Stimulated activated CD4-positive, alpha-beta T cell treated with anti-CD3 and anti-CD28 coated beads, Interleukin-2, amount 100 ng/mL, for 4 hours (primary cell): ENCODE results near the gene RHOH.

Source experiments
- DNase-seq: peaks from one replicate; pipeline ENCODE4 v3.0.0-alpha.2; 2020; ENCODE audit warnings: low read depth

RHOH gene

DNA sequence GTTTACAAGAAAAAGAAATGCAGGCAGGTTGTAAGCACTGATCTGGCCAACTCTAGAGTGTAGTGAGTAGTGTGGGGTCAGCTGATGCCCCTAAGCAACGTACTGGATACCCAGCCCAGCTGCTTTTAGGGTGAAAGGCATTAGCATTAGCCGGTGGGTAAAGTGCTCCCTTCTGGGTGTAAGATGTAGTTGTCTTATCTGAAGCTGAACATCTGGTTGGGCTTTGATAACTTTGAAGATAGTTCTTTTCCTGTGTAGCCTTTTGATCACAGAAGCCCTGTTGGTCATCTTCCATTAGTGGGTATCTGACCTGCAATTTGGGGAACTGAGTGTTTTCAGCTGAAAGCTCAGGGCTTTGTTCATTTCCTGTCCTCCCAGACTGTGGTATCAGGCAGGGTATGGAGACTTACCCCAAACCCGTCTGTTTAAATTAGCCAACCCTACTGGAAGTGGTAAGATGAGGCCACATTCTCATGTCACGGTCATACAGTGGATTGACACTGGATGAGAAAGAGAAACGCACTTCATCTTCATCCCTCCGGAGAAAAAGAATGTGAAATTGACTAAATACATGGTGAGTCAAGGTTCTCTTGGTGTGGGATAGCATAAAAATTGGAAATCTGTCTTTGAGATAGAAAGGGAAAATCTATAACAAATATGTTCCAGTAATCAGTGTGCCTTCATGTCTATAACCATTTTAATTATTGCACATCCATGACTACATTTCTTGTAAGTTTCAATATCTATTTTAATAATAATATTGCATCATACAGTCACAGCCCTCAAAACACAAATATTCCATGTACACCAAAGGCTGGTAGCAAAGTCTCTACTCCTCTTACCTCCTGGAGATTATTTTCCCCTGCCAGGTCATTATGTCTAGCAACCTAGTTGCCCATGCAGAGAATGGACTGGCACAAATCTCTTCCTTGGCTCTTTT, 8.7 kb downstream of the RHOH start:
- no peak for DNase-seq

- DNase-seq, result no peak
These were observed 9.6 kb downstream of the RHOH start for GRCh38 chr4:40206426-40206825.

DNA sequence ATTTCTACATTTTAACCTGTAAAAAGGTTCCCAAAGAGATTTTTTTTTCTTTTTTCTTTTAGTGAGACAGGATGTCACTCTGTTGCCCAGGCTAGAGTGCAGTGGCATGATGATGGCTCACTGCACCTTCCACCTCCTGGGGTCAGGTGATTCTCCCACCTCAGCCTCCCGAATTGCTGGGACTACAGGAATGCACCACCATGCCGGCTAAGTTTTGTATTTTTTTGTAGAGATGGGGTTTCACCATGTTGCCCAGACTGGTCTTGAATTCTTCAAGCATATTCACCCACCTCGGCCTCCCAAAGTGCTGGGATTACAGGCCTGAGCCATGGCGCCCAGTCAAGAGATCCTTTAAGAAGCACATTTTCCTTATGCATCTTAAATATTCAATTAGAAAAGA, 12.6 kb downstream of the RHOH start:
- DNase-seq, result no peak

DNA sequence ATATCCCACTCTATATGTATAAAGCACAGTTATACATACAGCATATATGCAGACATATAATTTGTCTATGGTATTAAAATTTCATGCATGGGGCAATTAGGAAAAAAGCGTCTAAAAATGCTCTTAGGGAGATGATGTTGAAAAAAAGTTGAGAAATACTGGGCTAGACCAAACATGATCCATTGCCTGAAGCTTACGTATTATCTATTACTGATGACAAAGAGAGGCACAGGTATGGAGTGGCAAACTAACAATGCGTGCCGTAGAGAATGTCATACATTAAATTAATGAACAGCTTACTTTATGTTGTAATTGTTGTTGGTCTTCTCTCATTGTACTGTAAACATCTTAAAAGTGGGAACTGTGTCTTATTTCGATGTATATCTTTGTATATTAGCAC, 13.9 kb downstream of the RHOH start:
- no peak for DNase-seq

DNA sequence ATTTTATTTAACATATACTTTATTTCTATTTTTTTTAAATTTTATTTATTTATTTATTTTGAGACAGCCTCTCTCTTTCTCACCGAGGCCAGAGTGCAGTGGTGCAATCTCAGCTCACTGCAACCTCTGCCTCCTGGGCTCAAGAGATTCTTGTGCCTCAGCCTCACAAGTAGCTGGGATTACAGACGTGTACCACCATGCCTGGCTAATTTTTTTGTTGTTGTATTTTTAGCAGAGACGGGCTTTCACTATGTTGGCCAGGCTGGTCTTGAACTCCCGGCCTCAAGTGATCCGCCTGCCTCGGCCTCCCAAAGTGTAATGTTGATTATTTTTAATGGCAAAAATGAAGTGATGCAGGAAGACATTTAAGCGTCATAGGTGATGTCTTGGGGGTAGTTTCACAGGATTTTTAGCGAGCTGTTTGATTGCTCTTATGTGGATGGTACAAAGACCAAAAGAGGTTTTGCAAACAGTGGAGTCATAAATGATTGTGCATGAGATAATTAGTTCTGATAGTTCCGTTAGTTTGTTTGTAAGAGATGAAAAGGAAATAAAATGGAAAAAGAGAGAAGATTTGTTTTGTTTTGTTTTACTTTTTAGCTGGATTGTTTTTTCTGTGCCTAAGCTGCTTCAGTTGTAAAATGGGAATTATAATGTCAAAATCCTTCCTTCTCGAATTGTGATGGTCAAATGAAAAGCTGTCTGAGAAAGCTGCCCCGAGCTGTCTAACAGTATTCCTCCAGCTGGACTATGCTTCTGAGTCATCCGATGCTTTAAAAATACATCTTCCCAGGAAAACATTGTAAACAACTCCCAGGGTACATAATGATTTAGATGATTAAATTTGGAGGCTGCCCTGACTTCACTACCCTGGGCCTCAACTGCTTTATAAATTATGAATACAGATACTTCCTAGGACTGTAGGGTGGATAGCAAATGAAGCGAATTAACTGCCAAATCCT, 14.7 kb downstream of the RHOH start:
- DNase-seq, result no peak

GRCh38 chr4:40212674-40213527, 16.1 kb downstream of the RHOH start:
- DNase-seq, result no peak

DNA sequence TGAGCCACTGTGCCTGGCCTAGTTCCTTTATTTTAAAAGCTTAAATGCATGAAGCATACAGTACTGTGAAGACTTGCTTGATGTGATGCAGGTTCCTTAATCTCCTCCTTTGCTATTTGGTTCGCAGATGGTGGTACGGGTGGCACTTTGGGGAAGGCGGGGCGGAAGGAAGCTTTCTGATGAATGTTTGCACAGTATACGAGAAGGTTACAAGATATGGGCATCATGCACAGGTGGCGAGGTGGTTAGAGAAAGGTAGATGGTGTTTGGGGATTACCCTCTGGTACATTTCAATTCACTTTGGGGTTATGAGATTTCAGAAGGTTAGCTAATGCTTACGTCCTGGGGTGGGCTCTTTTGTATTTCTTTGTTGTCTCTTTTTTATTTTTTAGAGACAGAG, 17.2 kb downstream of the RHOH start:
- no peak for DNase-seq

DNA sequence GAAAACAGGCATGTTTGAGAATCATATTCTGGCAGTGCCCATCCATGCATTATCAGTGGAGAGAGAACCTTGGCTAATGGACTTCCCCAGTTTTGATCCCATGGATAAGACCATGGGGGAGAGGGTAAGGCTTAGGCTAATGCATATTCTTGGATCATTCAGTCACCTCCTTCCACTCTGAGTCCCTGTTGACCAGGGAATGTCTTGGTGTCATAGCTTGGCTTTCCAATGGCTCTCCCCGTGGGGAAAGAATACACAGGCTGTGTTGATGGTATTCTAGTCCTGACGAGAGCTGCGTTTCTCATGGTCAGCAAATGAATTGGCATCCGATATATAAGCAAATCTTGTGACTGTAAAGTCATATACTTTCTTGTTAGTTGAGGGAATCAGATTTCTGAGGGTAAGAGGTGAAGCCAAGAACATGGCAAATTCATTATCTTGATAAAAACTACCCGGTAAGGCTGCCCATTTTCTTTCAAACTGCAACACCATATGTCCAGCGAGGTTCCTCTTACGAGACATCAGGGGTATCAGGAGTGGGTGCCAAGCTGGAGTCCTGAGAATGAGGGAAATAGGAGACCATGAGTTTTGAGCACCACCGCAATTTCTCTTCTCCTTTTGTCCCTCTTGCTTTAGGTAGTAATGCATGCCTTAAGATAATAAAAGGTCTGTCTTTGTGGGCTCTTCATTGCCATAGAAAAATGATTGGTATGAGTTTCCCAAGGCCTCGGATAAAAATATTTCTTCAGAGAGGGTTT, 18.0 kb downstream of the RHOH start:
- no peak for DNase-seq

GRCh38 chr4:40216622-40217366, 20.0 kb downstream of the RHOH start:
- no peak for DNase-seq

DNA sequence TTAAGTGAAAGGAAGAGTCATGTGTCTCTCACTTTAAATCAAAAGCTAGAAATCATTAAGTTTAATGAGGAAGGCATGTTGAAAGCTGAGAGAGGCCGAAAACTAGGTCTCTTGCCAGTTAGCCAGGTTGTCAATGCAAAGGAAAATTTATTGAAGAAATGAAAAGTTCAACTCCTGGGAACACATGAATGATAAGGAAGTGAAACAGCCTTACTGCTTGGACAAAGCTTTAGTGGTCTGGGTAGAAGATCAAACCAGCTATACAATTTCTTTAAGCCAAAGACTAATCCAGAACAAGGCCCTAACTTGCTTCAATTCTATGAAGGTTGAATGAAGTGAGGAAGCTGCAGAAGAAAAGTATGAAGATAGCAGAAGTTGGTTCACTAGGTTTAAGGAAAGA, 24.9 kb downstream of the RHOH start:
- no peak for DNase-seq

DNA sequence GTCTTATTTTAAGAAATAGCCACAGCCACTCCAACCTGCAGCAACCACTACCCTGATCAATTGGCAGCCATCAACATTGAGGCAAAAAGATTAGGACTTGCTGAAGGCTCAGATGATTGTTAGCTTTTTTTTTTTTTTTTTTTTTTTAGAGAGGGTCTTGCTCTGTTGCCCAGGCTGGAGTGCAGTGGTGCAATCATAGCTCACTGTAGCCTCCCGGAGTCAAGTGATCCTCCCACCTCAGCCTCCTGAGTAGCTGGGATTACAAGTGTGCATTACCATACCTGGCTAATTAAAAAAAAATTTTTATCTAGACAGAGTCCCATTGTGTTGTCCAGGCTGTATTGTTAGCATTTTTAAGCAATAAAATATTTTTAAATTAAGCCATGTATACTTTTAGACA, 26.5 kb downstream of the RHOH start:
- no peak for DNase-seq

- DNase-seq, result no peak
These were observed 27.6 kb downstream of the RHOH start for GRCh38 chr4:40224432-40224831.

DNA sequence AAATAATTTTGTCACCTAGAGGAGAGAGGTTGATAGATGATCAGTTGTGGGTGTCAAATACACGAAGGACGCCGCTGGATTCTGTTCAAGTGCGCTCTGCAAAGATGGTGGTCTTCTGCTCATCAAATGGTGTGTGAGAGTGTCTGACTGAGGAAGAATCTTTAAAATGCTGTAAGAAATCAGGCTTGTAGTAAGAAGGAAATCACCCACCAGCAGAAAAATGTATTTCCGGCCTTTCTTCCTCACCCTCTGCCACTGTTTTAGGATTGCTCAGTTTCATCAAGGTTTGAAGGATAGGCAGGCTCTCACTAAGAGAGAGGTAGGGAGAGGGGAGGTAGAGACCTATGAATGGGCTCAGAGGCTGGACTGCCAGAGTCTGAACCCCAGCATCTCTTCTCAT, 28.7 kb downstream of the RHOH start:
- DNase-seq, result no peak

DNA sequence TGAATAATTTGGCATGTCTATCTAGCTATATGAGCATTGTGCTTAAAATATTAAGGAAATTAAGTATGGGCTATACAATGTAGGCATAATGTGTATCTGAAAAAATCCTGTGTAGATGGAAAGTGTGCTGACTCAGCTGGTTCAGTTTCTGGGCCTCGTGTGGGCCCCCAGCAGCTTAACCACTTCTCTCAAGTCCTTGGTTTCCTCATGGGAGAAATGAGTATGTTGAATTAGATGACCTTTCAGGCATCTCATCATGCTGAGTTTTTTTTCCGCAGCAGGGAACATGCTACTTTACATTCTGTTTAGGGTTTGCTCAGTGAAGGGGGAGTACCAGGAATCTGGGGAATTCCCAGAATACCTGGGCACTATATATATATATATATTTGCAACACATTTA, 30.5 kb downstream of the RHOH start:
- DNase-seq, result peak; percentile 63

- DNase-seq, result no peak
These were observed 31.9 kb downstream of the RHOH start for GRCh38 chr4:40228497-40229365.

DNA sequence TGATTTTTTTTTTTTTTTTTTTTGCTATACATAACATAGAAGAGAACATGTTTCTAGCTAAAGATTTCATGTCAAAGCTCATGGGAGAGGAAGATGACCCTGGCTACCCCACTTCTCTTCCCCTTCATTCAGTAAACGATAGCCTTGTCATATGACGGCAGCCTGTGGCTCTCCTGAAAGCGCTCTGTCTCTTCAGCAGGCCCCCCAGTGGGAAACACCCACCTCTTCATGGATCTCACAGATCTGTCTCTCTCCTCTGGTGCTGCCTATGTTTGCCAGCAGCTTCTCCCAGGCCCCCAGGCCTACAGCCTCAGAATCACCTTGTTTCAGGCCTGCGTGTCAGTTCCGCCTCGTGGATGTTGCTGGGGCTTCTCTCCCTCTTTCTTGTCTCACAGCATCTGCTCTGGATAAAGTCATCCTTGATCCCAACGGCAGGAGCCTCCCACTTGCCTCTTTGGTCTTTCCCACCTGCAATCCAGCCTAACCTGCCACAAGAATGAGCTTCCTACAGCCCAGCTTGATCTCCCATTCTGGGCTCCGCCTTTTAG, 34.6 kb downstream of the RHOH start:
- no peak for DNase-seq

DNA sequence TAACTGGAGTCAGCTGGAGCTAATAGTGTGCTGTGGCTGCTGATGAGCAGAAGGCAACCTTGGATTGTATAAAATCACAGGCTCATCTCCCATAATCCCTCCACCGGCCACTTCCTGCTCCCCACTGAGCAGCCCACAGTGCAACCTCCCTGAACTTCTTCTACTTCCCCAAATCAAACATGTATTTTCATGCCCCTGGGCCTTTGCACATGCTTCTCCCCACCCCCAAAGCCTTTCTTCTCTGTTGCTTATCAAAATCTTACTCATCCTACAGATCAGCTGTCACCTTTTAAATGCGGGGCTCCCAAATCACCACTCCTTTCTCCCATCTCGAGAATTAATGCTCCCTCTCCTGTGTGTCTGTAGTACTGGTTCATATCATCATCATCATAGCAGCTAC, 35.8 kb downstream of the RHOH start:
- DNase-seq, result no peak

DNA sequence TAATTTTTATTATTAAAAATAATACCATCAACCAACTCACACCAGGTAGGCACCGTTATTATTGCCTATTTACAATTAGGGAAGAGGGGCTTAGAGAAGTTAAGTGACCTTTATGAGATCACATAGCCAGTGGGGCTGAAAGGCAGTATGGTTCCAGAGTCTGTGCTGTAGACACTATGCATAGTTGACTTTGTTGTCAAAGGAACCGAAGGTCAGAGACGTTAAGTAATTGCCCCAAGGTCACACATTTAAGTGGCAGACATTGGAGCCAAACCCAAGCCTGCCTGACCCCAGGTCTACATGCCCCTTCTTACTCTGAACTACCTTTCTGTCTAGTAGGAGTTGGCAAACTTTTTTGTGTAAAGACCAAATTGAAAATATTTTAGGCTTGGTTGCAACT, 36.4 kb downstream of the RHOH start:
- DNase-seq, result no peak

DNA sequence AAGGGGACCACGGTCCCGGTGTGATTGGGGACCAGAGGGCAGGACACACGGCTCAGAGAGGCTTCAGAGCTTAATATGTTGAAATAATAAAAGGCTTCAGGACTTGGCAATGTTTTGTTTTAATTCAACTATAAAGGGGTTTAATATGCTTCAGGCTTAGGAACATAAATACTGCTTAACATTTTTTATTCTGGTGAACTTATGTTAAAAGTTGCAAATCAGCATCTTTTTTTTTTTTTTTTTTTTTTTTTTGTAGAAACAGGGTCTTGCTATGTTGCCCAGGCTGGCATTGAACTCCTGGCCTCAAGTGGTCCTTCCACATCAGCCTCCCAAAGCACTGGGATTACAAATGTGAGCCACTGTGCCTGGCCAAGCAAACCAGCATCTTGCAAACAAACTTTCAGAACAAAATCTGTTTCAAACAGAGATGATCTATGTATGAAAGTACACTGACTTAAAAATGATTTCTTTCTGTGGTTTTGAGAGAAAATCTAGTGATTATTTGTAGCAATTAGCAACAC, 37.7 kb downstream of the RHOH start:
- DNase-seq, result no peak
